Stimulated activated CD8-positive, alpha-beta memory T cell treated with anti-CD3 and anti-CD28 coated beads, Interleukin-4, amount 100 ng/mL, for 1 hour (primary cell): Measurements from ENCODE around the gene CDH4.

ENCODE experiments used
- DNase-seq, 2 donors: peaks; one replicate each; pipeline ENCODE4 v3.0.0-alpha.2; 2020; ENCODE audit warnings: low read depth in 2 of 2, low spot score in 1 of 2

CDH4 gene

DNA sequence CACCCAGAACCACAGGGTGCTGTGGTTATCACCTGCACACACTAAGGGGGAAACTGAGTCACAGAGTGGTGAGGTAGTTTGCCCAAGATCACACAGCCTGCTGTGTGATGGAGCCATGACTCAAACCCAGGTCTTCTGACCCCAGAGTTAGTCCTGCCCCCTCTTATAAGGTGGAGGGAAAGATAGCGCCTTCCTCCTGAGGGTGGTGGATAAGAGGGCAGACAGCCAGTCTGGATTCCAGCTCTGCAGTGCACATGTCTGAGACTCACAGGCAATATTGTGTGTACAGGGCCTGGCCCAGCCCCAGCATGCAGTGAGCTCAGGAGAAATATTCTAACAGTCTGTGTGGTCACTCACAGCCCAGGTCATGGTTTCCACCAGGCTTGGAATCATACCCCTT, 393.7 kb downstream of the CDH4 start:
- DNase-seq, result no peak

- DNase-seq, result no peak
These were observed 394.4 kb downstream of the CDH4 start for GRCh38 chr20:61646453-61646852.

GRCh38 chr20:61646986-61647385, 394.9 kb downstream of the CDH4 start:
- no peak for DNase-seq

GRCh38 chr20:61647702-61648101, 395.6 kb downstream of the CDH4 start:
- no peak for DNase-seq

DNA sequence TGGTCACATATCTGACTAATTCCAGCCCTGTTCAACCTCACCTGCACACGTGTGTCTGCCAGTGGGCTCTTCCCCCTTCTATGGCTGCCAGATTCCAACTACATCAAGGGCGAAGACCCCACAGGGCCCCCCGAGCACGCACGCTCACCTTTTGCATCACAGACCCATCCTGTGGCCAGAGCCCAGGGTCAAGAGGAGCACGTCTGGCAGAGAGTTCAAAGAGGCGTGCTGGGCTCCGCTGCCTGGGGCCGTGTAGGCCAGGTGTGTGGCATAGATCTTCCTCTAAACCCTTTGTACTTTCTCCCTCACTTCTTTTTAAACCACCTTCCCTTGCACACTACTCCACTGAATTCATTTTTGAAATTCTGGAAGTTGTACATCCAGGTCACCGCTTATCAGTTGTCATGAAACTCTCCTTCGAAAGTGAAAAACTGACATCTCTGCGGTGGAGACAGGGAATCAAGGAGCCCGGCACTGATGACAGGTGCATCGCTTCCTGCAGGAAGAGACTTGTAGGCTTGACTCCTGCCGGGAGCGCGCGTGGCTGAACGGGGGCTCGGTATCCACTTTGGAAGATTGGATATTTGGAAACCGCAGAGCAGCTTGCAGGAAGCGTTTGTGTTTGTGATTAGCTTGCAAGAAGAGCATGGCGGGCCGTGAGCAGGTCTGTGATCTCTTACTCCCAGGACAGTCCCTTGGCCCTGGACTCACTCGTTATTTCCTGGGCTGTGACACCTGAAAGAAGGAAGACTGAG, 397.2 kb downstream of the CDH4 start:
- no peak for DNase-seq

DNA sequence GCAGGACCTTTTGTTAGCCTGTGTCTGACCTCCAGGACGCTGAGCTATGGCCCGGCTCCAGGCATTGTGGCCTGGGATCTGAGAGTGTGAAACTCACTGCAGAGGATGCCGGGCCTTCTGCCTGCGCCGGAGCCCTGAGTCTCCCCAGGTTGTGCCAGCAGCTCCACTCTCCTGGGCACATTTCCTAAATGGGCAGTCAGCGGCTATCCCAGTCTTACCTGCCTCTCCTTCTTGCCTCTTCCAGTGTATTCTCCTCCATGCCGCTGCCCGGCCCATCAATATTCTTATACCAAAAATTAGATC, 397.8 kb downstream of the CDH4 start:
- no peak for DNase-seq

GRCh38 chr20:61650912-61651733, 399.1 kb downstream of the CDH4 start:
- DNase-seq, result no peak

DNA sequence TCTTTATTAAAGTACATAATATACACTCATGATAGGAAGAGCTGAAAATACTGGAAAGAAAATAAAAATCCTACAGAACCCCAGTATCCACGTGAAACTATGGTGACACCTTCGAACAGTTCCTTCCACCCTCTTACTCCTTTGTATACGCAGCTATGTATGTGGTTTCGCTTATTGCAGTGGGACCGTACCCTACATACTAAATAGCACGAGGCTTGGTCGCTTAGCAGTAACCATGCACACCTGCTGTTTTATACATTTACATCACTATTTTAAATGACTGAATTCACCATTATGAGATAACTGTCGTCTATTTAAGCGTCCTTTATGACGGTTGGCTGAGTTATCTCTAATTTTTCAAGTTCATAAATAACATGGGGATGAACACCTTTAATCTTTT, 400.1 kb downstream of the CDH4 start:
- no peak for DNase-seq

- no peak for DNase-seq
These were observed 402.7 kb downstream of the CDH4 start for GRCh38 chr20:61654726-61655125.

GRCh38 chr20:61655591-61655990, 403.5 kb downstream of the CDH4 start:
- DNase-seq, result no peak

GRCh38 chr20:61656198-61656597, 404.1 kb downstream of the CDH4 start:
- no peak for DNase-seq

DNA sequence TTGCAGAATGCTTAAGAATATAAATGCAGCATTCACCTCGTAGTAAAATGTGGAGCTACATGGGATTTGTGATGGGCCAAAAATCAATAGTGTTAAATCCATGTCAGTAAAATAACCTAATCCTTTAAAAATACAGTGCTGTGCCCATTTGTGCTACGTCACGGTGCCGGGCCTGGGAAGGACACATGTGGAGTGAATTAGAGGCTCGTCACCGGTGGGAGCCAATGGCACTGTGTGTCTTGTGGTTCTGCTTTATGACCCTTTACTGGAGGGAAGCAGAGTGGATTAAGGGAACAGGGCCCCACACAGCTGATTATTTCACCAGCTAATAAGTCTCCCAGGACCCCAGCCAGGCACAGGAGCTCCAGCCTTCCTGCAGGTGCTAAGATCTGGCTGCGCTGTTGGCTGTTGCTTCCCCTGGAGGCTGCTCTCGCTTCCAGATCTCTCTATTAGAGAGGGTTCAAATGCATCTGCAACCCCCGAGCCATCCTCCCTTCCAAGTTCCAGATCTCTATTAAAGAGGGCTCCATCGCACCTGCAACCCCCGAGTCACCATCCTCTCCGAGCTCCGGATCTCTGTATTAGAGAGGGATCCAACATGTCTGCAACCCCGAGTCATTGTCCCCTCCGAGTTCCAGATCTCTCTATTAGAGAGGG, 405.8 kb downstream of the CDH4 start:
- no peak for DNase-seq

- DNase-seq, result no peak
These were observed 406.5 kb downstream of the CDH4 start for GRCh38 chr20:61658563-61658962.

DNA sequence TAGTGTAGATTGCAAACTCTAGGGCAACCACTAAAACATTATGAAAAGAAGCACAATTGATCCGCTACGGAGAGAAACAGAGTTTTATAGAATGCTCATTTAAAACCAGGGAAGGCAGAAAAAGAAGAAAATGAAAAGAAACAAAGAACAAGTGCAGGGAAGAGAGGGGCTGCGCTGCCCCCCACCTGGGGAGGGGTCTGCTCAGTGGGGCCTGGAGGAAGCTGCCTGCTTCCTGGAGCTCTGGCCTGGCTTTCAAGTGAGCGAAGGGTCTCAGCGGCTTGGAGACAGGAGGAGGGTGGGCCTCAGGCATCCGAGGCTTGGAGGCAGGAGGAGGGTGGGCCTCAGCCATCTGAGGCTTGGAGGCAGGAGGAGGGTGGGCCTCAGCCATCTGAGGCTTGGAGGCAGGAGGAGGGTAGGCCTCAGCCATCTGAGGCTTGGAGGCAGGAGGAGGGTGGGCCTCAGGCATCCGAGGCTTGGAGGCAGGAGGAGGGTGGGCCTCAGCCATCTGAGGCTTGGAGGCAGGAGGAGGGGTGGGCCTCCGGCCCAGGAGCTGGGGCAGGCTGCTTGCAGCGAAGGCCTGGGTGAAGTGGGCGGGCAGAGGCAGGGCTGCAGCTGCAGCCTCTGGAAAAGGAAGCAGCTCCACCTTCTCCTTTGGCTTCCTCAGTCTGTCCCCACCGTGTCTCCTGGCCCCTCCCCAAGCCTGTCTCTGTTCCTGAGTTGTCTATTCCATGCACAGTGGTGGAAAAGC, 407.4 kb downstream of the CDH4 start:
- DNase-seq, result no peak

GRCh38 chr20:61659994-61660346, 407.9 kb downstream of the CDH4 start:
- no peak for DNase-seq

- DNase-seq, result no peak
These were observed 408.5 kb downstream of the CDH4 start for GRCh38 chr20:61660559-61660958.

DNA sequence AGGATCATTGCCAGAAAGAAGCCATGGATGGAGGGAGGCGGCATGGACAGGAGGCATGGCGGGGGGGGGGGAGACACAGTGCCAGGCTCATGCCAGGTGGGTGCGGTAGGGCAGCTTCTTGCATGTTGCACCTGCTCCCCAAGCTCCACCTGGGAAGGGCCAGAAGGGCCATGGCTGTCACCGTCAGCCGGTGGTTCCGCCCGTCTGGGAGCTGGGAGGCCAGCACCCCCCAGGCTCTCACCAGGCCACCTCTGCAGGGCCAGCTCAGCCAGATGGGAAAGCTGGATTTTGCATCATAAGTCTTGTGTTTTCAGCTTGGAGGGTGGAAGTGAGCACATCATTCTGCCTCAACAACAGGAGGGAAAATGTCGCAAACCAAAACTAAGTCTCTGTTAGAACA, 409.0 kb downstream of the CDH4 start:
- no peak for DNase-seq

DNA sequence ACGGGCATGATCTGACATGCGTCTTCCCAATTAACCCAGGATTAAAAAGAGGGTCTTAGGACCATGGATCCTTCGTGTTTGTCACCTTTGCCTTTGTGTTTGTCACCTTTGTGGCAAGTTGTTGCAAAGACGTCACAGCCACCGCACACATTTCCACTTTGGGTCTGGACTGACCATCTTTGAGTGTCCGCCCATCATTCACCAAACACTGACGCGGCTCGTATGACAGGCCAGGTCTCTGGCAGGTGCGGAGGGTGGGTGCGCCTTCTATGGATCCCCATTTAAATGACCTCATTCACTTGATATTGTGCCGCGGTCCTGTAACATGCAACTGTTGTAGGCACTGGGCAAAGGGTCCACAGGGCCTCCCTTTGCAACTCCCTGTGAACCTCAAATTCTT, 409.5 kb downstream of the CDH4 start:
- DNase-seq, result no peak

- DNase-seq, result no peak
These were observed 410.3 kb downstream of the CDH4 start for GRCh38 chr20:61662226-61662967.

GRCh38 chr20:61662968-61663331, 410.9 kb downstream of the CDH4 start:
- no peak for DNase-seq
